RWPE1 (cell line): Measurements from ENCODE around the gene NBEA.

Experiments
- CTCF ChIA-PET: fragments of 350-600 bp; sonication (Branson Sonifier 250); formaldehyde crosslinking; extraction: SDS; loops from one replicate; lab custom pipeline; 2021; lab: Yijun Ruan, JAX
- POLR2A ChIA-PET: fragments of 400-600 bp; formaldehyde crosslinking; extraction: SDS; loops from one replicate; lab custom pipeline; 2020; ENCODE audit warnings: antibody characterized with exemption; ENCODE audit not compliant: low non-redundant PET; lab: Yijun Ruan, JAX
- DNase-seq: peaks from one replicate; pipeline ENCODE4 v3.0.0; 2012; ENCODE audit warnings: low spot score
- H3K27ac ChIP-seq: fragments of 450-650 bp; 2 replicates; pipeline ENCODE4 v1.5.1; 2017
- CTCF ChIP-seq: fragments of 450-650 bp; conservative IDR thresholded peaks from 2 replicates; pipeline ENCODE4 v1.5.1; 2017; ENCODE audit warnings: low read depth, mild to moderate bottlenecking

NBEA gene

DNA sequence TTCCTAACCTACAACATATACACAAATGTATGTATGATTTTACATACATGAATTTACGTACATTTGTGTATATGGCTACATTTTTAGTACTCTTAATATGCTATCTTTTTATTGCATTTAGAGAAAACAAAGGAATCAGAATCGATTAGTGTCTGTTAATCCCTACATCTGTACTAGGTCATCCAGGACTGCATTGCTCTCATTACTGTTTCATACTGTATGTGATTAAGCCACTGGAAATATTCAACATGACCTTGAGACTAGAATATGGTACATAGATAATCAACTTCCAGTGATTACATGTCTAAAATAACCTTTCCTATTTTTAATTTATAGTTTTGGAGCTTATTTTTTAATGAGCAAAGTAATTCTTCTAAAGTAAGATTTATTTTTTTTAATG lies 539.7 kb downstream of the NBEA start:
- no peak for DNase-seq
- no peak overlapping the region for H3K27ac ChIP-seq
- no peak for TF ChIP-seq CTCF
- ChIA-PET CTCF (no interaction called here), POLR2A (no interaction called here)

- CTCF ChIA-PET = interaction anchor here (0.7 kb wide), 1 partner anchor 1445 kb away, joined by 8 read pairs; no protein-coding TSS in a partner anchor
These were observed 540.5 kb downstream of the NBEA start for GRCh38 chr13:35482527-35482926.

GRCh38 chr13:35483761-35484160 lies 541.7 kb downstream of the NBEA start:
- no peak for TF ChIP-seq CTCF
- CTCF ChIA-PET = no interaction called here
- no peak overlapping the region for H3K27ac ChIP-seq
- DNase-seq = no peak
- POLR2A ChIA-PET = no interaction called here

More at GRCh38 chr13:35482527-35482926, 540.5 kb downstream of the NBEA start:
- no peak for TF ChIP-seq CTCF
- POLR2A ChIA-PET = no interaction called here
- H3K27ac ChIP-seq = no peak overlapping the region
- no peak for DNase-seq

GRCh38 chr13:35484384-35484783 lies 542.3 kb downstream of the NBEA start:
- no peak overlapping the region for H3K27ac ChIP-seq
- POLR2A ChIA-PET = no interaction called here
- no peak for TF ChIP-seq CTCF
- DNase-seq = no peak
- CTCF ChIA-PET = no interaction called here

DNA sequence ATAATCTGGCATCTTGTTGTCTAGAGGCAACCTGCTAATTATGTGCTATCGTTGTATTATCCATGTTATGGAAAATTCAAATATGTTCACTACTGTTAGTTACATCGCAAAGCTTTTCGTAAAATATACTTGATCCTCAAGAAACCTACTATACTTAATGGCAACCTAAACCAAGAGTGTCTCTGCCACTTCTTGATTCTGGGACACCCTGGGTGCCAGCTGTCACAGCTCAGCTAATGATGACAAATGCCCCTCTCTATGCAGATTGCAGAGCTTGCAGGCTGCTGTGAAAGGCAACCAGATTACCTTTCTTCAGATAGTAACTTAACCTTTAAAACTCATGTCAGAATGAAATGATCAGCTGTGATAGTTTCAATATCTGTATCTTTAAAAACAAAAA lies 543.4 kb downstream of the NBEA start:
- H3K27ac ChIP-seq = no peak overlapping the region
- TF ChIP-seq CTCF = no peak
- CTCF ChIA-PET = interaction anchor here (1.1 kb wide), 1 partner anchor 27 kb away, joined by 5 read pairs; no protein-coding TSS in a partner anchor
- DNase-seq = no peak
- POLR2A ChIA-PET = no interaction called here

DNA sequence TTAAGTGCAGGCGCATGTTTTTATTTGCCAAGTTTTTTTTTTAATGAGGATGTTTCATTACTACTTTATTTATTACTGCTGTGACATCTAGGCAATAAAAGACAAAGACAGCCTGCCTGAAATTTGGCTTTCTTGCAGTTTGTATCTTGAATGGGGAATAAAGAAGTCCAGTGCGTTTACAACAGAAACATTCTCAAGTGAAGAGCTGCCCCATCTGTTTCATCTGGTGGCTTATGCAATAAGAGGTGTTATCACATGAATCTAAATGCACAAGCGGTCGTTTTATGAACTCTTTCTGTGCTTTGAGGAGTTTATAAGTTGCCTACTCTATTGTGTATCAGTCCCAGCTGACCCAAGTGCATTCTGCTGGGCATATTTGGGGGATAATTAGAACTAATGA lies 547.0 kb downstream of the NBEA start:
- no peak overlapping the region for H3K27ac ChIP-seq
- ChIA-PET POLR2A (no interaction called here), CTCF (interaction anchor here (0.6 kb wide), 1 partner anchor 290 kb away, joined by 3 read pairs; no protein-coding TSS in a partner anchor)
- DNase-seq = no peak
- no peak for TF ChIP-seq CTCF
